DND-41 (cell line): Measurements from ENCODE around the gene DDC.

Experiments used
- ATAC-seq: fragments of 200-7000 bp; cut with Tn5 transposase; 3 replicates; pipeline ENCODE4 v1.9.1; 2021; ENCODE audit warnings: low read depth; ENCODE audit not compliant: insufficient read depth
- DNase-seq: peaks from one replicate; pipeline ENCODE4 v3.0.0-alpha.2; 2020
- H2AFZ ChIP-seq: 2 replicates; pipeline ENCODE4 v1.6.0; 2012; ENCODE audit warnings: low read depth, low read length
- H3K27ac ChIP-seq: 2 replicates; pipeline ENCODE4 v1.5.1; 2012; ENCODE audit warnings: low read length, inconsistent platforms
- H3K27me3 ChIP-seq: fragments of 200-600 bp; sonication (generic); 2 replicates; pipeline ENCODE4 v1.6.0; 2012; ENCODE audit warnings: low read length, mild to moderate bottlenecking, inconsistent platforms; ENCODE audit not compliant: insufficient read depth, poor library complexity
- H3K36me3 ChIP-seq: 2 replicates; pipeline ENCODE4 v1.5.1; 2012; ENCODE audit warnings: low read length, inconsistent platforms; ENCODE audit not compliant: insufficient read depth
- H3K4me1 ChIP-seq: 2 replicates; pipeline ENCODE4 v1.5.1; 2012; ENCODE audit warnings: mild to moderate bottlenecking, low read length; ENCODE audit not compliant: insufficient read depth
- H3K4me2 ChIP-seq: 2 replicates; pipeline ENCODE4 v1.6.0; 2012; ENCODE audit warnings: mild to moderate bottlenecking, moderate library complexity, low read length, inconsistent platforms; ENCODE audit not compliant: insufficient read depth
- H3K4me3 ChIP-seq, 2 experiments: fragments of 200-600 bp in 1 of 2; shearing (Covaris generic) in 1 of 2; 2 replicates each; pipeline ENCODE4 v1.5.1; 2012 to 2016; ENCODE audit warnings: inconsistent platforms in 2 of 2, low read length in 2 of 2, mild to moderate bottlenecking in 2 of 2, low read depth in 1 of 2, moderate library complexity in 1 of 2
- H3K79me2 ChIP-seq: 2 replicates; pipeline ENCODE4 v1.6.0; 2012; ENCODE audit warnings: low read length, inconsistent platforms; ENCODE audit not compliant: insufficient read depth
- H3K9ac ChIP-seq: 2 replicates; pipeline ENCODE4 v1.6.0; 2012; ENCODE audit warnings: low read depth, mild to moderate bottlenecking, inconsistent platforms, low read length, moderate library complexity
- H3K9me3 ChIP-seq: 2 replicates; pipeline ENCODE4 v1.5.1; 2012; ENCODE audit warnings: low read length, moderate library complexity, mild to moderate bottlenecking, inconsistent platforms; ENCODE audit not compliant: insufficient read depth, severe bottlenecking
- H4K20me1 ChIP-seq: 2 replicates; pipeline ENCODE4 v1.6.0; 2012; ENCODE audit warnings: low read length; ENCODE audit not compliant: insufficient read depth
- EZH2 ChIP-seq: IDR thresholded peaks from 3 replicates; pipeline ENCODE4 v1.6.1; 2012; ENCODE audit warnings: borderline replicate concordance, low read depth, mild to moderate bottlenecking, moderate library complexity, low read length, inconsistent platforms; ENCODE audit not compliant: severe bottlenecking
- TF ChIP-seq, protein P1 (sequence below): IDR thresholded peaks from 2 replicates; pipeline ENCODE4 v1.5.1; 2012; ENCODE audit warnings: borderline replicate concordance, low read length, moderate library complexity, mild to moderate bottlenecking; ENCODE audit not compliant: poor library complexity, severe bottlenecking; ENCODE audit errors: extremely low read depth

The DDC gene

GRCh38 chr7:50509459-50509858 is 55.7 kb downstream of the DDC start:
- DNase-seq = no peak
- Histone ChIP-seq H3K27ac (no peak overlapping the region), H4K20me1 (no peaks in the 10 kb centered on the region), H3K27me3 (peaks cover 11% of the 10 kb centered on the region), H3K4me1 (0 out of 2 replicates have a peak, but pooled peaks cover 7% of the 10 kb centered on the region), H3K9ac (no peak overlapping the region), H3K36me3 (no peaks in the 10 kb centered on the region), H3K9me3 (no peaks in the 10 kb centered on the region), H3K79me2 (no peaks in the 10 kb centered on the region), H3K4me2 (no peak overlapping the region), H2AFZ (no peak overlapping the region), H3K4me3 (no peak overlapping the region)
- no peak for TF ChIP-seq EZH2
- TF ChIP-seq, protein P1, sequence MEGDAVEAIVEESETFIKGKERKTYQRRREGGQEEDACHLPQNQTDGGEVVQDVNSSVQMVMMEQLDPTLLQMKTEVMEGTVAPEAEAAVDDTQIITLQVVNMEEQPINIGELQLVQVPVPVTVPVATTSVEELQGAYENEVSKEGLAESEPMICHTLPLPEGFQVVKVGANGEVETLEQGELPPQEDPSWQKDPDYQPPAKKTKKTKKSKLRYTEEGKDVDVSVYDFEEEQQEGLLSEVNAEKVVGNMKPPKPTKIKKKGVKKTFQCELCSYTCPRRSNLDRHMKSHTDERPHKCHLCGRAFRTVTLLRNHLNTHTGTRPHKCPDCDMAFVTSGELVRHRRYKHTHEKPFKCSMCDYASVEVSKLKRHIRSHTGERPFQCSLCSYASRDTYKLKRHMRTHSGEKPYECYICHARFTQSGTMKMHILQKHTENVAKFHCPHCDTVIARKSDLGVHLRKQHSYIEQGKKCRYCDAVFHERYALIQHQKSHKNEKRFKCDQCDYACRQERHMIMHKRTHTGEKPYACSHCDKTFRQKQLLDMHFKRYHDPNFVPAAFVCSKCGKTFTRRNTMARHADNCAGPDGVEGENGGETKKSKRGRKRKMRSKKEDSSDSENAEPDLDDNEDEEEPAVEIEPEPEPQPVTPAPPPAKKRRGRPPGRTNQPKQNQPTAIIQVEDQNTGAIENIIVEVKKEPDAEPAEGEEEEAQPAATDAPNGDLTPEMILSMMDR = no peak
- ATAC-seq = no peak

DNA sequence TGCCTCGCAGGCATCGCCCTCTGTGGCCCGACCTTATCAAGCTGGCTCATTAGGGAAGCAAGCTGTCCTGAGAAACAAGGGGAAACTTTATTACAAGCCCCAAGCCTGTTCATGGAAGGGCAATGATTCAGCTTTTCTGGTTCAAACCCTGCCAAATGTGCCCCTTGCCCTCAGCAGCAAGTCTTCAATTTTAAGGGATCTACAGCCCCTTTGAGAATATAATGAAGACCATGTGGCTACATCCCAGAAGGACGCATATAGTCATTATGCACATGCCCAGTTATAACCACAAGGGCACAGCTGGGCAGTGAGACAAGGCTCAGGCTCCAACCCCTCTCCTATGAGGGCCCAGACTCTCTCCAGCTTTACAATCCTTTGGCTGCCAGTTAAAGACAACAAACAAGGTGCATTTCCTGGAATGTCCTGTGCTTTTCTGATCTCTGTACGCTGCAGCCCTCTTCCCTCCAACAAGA is 56.7 kb downstream of the DDC start:
- H4K20me1 ChIP-seq = no peaks in the 10 kb centered on the region
- no peak overlapping the region for H3K27ac ChIP-seq
- 0 out of 2 replicates have a peak, but pooled peaks cover 7% of the 10 kb centered on the region for H3K4me1 ChIP-seq
- no peak overlapping the region for H3K4me3 ChIP-seq
- no peak overlapping the region for H3K9ac ChIP-seq
- H3K27me3 ChIP-seq = peaks cover 12% of the 10 kb centered on the region
- TF ChIP-seq, protein P1 = no peak
- no peak for TF ChIP-seq EZH2
- H3K36me3 ChIP-seq = no peaks in the 10 kb centered on the region
- no peaks in the 10 kb centered on the region for H3K79me2 ChIP-seq
- H3K4me2 ChIP-seq = no peak overlapping the region
- H3K9me3 ChIP-seq = no peaks in the 10 kb centered on the region
- no peak overlapping the region for H2AFZ ChIP-seq
- ATAC-seq = no peak
- no peak for DNase-seq

- peaks cover 12% of the 10 kb centered on the region for H3K27me3 ChIP-seq
- TF ChIP-seq, protein P1 = no peak
- TF ChIP-seq EZH2 = no peak
- H3K36me3 ChIP-seq = no peaks in the 10 kb centered on the region
- 0 out of 2 replicates have a peak, but pooled peaks cover 7% of the 10 kb centered on the region for H3K4me1 ChIP-seq
- no peak overlapping the region for H2AFZ ChIP-seq
- H3K4me3 ChIP-seq = no peak overlapping the region
- no peak overlapping the region for H3K9ac ChIP-seq
- peak; percentile 76 for ATAC-seq
- H3K79me2 ChIP-seq = no peaks in the 10 kb centered on the region
- peak; percentile 39 for DNase-seq
- no peak overlapping the region for H3K4me2 ChIP-seq
- no peaks in the 10 kb centered on the region for H3K9me3 ChIP-seq
- no peak overlapping the region for H3K27ac ChIP-seq
- H4K20me1 ChIP-seq = no peaks in the 10 kb centered on the region
Observed at GRCh38 chr7:50507898-50508470, 57.2 kb downstream of the DDC start.
